GM18517 (cell line): Measurements from ENCODE around the gene RELT.
A peak's percentile ranks its signal among the peaks of the same experiment; 100 is the strongest.

Experiments used
- ATAC-seq: cut with Tn5 transposase; IDR thresholded peaks from one replicate; pipeline ENCODE4 v1.9.1; 2021; ENCODE audit warnings: mild to moderate bottlenecking, moderate library complexity; ENCODE audit not compliant: unreplicated experiment

Gene RELT

DNA sequence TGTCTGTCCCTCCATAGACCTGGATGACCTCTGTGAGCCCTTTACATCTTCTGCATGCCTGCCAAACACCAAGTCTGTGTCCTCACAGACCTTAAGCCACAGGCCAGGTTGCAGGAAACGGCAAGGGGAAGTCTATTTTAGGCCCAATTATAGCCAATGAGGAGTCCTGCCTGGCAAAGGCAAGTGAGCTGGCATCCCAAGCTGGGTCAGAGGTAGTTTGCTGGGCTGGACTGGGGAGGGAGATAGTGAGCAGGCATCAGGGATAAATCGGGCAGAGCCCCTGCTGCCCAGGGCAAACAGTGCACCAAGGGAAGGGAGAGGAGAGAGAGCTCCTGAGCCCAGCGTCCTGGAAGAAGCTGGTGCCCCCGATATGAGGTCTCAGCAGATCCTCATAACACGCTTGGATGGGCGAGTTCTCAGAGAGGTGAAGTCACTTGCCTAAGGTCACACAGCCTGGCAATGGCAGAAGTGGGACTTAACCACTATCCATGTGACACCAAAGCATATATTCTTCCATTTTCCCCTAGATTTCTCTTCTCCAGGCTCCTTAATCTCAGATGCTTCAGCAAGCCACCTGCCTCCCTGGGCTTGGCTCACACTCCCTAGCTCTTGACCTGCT lies 3.7 kb upstream of the RELT start:
- ATAC-seq = no peak

DNA sequence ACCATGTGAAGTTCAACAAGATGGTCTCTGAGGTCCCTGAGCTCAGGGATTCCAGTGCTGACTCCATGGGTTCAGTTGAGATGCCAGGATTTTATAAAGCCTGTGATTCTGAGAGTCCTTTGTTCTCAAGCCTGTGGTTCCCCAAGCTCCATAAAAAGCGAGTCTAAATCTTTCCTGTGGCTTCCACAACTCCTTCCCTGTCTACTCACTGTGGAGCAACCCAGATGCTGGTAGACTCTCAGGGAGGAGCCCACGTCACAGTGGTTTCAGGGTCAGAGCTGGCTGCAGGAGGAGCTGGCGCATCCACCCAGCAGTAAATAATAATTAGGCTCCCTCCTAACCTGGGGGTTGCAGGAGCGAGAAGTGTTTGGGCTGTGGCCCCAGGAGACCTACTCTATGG lies 2.0 kb upstream of the RELT start:
- no peak for ATAC-seq

DNA sequence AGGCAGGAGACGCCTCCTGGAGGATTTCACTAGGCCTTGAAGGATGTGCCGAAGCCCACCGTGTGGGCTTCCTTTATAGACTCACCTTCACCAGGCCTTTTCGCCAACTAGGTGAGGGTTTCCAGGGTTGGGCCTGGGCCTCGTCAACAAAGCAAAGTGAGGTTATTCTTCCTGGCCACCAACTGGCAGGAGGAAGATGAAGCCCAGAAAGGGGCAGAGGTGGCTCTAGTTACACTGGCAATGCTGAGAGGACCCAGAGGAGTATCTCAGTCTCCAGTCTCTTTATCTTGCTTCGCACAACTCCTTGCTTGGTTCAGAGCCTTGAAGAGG lies 404 bp upstream of the RELT start:
- no peak for ATAC-seq

DNA sequence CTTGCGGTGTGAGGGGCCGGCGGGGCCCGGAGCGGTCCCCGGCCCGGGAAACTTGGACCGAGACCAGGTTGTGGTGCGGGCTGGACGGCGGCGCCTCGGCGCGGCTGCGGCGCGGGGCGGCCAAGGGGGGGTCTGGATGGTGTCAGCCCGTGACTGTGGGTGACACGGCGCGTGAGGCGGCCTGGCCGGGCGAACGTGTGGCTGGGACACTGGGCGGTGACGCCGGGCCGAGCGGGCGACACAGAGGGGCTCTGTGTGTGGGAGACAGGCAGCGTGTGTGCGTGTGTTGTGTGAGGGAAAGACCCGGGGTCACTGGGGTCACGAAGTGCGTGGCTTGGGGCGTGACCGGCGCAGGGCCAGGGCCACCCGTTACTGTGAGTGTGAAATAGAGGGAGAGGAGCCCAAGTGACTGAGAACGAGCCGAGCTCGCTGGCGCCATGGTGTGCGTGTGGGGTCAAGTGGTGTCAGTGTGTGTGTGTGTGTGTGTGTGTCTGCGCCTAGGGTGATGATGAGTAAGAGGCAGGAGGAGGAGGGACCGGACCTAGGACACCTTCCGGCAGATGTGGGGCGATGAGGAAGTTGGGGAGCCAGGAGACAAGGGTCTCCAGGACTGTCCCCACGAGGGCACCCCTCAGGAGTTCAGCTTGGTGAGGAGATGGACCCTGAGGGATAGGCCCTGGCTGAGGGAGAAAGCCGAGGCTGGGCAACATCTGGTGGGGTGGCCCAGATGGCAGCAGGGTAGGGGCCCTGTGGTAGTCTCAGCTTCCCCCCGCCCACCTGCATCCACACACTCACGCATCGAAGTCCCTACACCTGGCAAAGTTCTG lies 817 bp downstream of the RELT start:
- peak; percentile 18 for ATAC-seq

DNA sequence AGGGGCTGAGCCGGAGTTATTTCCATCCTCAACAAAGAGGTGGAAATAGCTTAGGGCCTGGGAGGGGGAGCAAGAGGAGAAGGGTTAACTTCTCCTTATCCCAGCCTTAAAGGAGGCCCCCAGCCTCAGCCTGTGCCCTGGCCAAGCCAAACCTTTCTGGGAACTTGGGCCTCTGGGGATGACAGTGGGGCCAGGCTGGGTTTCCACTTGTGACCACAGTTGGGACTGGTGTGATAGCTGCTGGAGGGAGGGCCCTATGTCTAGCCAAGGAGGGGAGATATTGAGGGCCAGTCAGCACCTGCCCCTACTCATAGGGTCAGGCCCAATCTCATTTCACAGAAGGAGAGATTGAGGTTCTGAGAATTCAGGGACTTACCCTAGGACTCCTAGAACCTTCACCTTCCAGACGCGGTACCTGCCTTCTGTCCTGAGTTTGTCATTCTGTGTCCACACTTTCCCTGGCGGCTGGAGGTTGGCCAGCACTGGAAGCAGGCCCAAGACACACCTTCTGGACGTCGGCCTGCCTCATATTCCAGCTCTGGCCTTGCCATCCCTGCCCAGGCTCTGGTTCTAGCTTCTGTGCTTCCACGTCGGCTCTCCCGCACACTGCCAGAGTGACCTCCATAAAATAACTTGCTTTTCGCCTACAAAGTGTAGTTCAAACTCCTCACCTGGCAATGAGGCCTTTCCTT lies 3.1 kb downstream of the RELT start:
- ATAC-seq = no peak

DNA sequence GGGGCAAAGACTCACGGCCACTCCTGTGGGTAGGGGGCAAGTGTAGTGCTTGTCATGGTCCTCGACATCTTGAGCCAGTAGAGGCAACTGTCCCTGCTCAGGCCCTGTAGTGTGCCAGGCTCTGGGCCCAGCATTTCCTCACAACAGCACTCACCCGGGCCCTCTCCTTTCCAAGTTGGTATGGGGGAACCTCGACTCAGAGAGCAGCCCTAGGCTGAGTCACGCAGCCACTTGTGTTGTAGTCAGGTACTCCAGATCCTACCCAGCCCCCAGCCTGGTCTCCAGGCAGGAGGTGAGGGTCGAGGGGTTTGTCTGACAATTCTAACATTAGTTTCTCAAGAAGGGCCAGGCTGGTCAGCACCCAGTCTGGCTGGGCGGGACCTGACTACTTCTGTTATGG lies 4.1 kb downstream of the RELT start:
- ATAC-seq = no peak

DNA sequence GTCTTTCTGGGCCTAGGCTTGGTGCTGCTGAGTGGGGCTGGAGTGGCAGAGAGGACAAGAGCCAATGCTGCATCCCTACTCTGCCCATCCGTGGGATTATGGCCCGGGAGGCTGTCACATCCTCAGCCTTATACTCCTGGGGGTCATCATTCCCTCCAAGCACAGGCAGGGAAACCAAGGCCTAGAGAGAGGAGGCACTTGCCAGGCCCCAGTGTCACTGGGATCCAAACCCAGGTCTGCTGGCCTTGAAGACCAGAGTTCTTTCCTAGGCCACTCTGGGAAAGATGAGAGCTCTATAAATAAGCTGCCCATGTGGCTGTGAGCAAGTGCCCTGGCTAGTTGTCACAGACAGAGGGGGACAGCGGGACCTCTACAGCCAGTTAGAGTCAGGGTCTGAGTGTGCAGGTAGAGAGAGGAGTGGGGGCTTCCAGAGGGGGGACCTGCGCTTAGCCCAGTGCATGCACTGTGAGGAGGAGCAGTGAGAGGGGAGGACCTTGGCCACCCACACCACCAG lies 4.8 kb downstream of the RELT start:
- ATAC-seq = no peak

DNA sequence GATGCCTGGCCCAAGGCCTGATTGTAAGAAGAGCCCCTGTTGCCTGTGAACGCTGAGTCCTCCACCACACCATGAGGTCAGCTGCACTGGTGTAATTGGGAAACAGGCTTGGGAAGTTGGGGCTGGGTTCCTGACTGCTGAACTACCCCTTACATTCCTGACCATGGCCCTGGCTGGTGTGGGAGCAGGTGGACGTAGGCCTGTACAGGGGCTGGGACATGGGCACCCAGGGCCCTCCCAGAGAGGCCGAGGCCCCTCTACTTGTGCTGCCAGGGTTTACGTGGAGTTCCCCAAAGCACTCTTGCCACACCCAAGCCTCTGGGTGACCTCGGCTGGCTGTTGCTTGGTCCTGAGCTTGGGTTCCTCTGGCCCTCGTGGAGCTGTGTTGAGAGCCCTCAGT lies 5.4 kb downstream of the RELT start:
- ATAC-seq = no peak

DNA sequence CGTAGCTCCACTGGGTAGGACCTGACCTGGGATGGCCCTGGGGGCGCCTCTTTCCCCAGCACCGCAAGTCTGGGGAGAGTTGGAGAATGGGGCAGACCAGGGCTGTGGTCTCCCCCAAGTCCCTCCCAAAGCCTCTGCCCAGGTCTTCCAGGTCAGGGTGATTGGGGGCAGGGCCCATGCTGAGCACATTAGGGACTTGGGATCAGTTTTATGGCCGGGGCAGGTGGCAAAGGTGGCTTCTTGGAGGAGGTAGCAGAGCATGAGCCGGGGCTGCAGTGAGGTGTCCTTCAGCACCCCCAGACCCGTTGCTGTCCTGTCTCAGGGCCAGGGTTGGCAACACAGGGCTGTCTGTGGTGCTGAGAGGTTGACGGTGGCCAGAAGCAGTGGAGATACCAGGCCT lies 6.0 kb downstream of the RELT start:
- ATAC-seq = no peak

DNA sequence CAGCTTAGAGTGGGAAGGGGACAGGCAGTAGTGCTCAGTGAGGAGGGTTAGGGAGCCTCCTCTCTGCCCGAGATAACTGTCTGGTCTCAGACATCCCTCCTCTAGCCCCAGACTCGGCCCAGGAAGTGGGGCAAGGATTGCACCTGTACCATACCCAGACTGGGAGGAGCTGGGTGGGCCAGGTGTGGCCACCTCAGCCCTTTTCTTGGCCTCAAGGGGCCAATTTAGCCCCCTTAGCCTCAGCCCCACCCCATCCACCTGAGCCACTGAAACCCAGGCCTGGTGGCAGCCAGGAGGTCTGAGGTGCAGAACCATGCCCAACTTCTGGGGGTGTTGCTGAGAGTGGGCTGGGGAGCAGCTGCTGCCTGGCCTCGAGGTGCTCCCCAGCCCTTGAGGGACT lies 6.5 kb downstream of the RELT start:
- no peak for ATAC-seq

DNA sequence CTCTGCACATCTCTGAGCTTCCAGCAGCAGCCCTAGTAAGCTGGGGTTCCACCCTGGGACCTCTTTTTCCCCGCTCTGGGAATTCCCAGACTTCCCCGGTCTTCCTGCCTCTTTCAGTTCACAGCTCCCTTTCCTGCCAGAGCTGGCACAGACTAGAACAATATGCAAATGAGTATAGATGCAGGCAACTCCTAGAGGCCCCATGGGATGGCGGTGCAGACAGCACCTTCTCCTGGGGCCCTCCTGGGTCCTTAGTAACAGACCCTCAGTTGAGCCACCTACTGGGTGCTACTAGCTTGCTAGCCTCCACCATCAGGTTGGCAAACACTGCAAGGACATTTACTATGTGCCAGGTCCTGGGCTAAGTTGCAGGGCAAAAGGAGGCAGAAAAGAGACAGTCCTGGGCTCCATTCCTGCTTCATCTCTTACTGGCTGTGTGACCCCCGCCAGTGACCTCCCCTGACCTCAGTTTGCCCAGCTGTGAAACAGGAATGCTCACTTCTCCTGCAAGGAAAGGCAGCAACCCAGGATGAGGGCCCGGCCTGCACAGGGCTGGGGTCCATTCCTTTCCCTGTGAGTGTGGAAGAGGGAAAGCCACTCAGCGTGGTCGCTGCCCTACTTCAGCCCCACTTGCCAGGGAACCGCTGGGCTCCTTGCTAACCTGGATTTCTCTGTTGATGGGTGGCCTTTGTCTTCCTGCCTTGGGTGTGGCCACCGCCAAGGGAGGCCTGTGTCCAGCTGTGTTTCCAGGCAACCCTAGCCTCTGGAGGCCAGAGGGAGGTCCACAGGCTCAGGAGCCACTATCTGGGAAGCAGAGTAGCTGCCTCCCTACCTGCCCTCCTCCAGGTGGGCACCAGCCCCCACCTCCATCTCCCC lies 7.3 kb downstream of the RELT start:
- no peak for ATAC-seq

DNA sequence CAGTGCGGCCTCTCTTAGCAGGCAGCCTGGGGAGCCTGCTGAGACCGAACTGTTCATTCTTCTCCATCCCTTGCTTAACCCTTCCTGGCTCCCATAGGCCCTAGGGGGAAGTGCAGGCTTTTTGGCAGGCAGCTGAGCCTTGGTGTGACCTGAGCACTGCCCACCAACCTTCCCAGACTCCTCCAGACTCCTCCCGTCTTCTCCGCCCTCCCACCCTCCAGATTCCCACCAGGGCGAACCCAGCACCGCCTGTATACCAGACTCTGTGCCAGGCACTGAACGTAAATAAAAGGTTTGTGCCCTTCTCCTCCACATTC lies 7.9 kb downstream of the RELT start:
- ATAC-seq = no peak

DNA sequence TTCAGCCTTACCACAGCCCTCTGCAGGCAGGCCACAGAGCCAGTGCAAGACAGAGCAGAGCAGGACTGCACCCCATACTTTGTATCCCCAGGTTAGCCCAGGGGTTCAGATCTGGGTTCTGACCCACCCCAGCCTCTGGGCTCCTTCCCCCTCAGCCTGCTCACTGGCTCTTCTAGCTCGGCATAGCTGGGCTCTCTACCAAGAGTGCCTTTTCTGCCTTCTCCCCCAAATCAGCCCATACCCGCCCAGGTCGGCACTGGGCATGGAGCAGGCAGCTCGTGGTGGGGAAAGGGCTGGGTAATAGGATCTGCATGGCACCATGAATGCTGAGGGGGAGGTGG lies 8.3 kb downstream of the RELT start:
- ATAC-seq = no peak

DNA sequence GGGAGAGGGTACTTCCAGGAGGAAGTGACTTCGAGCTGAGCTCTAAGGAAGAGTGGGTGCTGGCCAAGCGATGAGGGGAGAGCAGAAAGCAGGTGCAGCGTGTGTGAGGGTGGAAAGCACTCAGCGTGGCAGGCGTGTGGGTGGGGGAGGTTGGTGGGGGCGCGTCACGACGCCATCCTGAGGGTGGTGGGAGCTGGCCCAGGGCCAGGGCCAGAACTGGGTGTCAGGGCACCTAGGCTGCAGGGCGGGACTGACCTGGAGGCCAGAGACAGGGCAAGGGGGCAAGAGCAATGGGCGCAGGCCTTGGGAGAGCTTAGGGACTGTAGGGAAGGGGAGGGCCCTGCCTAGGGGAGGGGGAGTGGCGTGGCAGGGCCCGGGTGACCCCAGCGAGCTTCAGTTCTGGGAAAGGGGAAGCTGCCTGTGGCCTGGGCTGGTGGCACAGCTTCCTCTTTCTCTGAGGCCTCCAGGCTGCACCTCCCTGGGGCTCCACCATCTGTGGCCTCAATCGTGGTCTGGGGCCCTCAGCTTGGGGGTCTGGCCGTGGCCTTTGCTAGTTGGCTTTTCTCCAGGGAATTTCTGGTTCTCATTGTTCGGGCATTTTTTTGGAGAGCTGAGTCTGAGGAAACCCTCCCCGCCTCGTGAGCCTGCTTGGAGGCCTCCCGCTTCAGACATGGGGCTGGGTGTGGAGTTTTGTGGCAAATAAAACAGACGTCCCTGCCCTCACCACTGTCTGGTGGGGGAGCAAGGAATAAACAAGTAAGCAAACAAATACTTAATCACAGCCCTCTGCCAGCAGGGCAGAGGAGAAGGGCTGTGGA lies 8.9 kb downstream of the RELT start:
- no peak for ATAC-seq

DNA sequence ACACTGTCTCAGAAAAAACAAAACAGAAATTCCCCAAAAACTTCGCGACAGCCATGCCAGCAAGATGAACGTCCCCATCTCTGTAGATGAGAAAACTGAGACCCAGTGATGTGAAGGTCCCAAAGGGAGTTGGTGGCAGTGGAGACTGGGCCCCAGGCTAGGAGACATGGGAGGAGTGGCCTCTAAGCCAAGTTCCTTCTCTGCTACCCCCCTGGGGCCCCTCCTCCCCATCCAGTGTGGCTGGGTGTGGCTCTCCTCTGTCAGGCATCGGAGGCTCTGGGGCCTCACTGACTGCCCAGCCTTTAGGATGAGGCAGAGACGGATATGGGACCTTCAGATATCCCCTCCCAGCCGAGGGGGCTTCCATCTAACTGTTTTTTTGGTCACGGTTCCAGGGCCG lies 9.8 kb downstream of the RELT start:
- ATAC-seq = no peak

DNA sequence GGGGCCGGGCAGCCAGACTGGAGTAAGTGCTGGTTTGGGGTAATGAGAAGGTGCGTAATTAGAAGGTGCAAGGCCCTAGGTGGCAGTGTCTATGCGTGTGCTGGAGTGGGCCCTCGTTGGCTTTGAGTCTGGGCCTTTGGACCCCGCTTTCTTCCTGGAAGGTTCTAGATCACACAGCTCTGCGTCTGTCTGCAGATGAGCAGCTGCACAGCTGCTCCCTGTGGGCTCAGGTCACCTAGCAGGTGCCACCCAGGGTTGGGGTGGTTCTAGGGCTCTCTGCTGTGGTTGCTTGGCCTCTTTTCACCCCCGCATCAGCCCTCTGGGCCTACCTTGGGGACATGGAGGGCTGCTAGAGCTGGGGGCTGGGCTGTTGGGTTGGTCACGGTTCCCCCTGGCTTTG lies 10.3 kb downstream of the RELT start:
- ATAC-seq = no peak

DNA sequence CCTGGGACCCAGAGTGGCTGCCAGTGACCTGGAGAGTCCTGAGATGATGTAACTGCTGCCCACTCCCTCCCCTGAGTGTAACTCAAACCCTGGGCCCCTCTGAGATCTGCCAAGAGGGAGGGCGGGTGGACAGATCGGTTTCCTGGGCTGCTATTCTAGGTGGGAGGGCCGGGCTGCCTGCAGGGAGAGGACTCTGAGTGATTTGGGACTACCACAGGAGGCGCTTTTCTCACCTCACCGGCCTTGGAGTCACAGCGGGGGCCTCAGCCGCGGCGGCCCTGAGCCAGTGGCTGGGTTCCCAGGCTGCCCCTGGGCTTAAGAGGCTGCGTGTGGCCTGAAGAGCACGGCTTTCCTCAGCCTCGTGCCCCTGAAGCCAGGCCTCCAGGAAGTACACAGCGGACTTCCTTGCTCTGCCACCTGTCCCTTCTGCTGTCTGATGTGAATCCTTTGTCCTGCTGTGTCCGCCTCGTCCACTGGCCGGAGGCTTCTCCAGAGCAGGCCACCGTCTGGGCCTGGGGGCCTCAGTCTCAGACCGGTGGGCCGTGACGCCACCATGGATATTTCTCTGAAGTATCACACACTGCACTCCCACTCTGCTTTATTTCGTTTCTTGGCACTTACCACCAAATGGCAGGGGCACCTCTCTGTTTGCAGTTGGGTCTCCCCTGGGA lies 11.5 kb downstream of the RELT start:
- no peak for ATAC-seq

DNA sequence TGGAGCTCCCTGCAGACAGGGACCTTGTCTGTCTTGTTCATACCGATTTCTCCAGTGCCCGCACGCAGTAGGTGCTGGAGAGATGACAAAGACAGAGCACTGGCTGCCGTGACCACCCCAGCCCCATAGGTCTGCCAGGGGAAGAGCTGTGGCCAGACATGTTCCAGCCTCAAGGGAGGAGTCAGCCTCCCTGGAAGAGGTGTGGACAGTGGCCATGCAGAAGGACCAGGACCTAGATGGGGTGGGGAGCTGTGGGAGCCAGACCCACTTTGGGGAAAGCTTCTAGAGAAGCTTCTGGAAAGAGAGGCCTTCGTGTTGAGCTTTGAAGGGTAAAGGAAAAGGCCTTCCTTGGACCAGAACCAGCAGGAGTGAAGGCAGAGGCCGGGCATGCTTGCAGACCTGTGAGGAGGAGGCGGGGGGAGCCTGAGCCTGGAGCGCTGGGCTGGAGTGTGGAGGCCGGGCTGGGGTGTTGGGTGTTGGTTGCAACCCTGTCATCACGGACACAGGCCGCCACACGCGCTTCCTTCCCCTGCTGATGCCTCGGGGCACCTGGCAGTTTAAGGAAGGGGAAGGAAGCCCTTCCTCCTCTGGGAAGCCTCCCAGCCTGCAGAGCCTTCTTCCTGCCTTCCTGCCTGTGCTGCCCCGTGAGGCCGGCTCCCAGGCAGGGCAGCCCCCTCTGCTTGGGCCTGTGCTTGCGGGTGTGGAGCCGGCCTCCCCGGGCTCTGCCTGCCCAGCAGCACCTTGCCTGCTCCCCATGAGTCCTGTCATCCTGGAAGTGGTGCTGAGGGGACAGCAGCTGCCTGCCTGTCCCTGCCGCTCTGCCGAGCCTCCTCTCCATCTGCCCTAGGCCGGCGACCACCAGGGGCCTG lies 12.3 kb downstream of the RELT start:
- no peak for ATAC-seq

DNA sequence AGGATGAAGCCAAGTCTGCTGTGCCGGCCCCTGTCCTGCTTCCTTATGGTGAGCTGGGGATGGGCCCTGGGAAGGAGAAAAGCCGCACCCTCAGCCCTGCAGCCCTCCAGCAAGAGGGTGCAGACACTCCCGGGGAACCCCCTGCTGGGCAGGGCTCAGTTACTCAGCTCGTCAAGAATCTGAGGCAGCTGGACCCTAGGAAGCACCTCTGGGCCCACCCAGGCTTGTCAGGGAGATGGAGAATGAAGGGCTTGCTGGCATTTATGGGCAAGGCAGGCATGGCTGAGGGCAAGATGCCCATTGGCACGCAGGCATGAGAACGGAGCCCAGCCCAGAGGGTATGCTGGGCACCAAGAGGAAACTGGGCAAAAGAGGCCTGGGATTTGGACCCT lies 12.9 kb downstream of the RELT start:
- no peak for ATAC-seq
